ENCODE measurements around the gene SCUBE1. TPM values are rescaled to one million over a fixed set of nuclear protein-coding genes. Genes with fewer than 3 reads are reported as not detected.

SCUBE1 gene
- total RNA-seq, 1 donor from 2014 or later = 0.91 TPM

- H3K27ac Mint-ChIP-seq (ENCODE audit: unreplicated experiment) = no peak overlapping the region
- peaks cover 6% of the 10 kb centered on the region for H3K9me3 Mint-ChIP-seq (ENCODE audit: unreplicated experiment)
- peaks cover 55% of the 10 kb centered on the region for H3K27me3 Mint-ChIP-seq (ENCODE audit: unreplicated experiment)
- no peaks in the 10 kb centered on the region for H3K36me3 Mint-ChIP-seq (ENCODE audit: unreplicated experiment)
- no peak overlapping the region for H3K4me3 Mint-ChIP-seq (ENCODE audit: unreplicated experiment)
- DNase-seq (ENCODE audit: extremely low spot score, unreplicated experiment) = no peak
- no peaks in the 10 kb centered on the region for H3K4me1 Mint-ChIP-seq (ENCODE audit: unreplicated experiment)
- TF ChIP-seq CTCF (IDR thresholded peaks at IDR 0.05) = no peak
Measured at GRCh38 chr22:43370036-43370435, 26.9 kb upstream of the SCUBE1 start.

GRCh38 chr22:43365715-43366440 lies 22.7 kb upstream of the SCUBE1 start:
- H3K36me3 Mint-ChIP-seq (ENCODE audit: unreplicated experiment) = no peaks in the 10 kb centered on the region

GRCh38 chr22:43364169-43364435 lies 20.9 kb upstream of the SCUBE1 start:
- Mint-ChIP-seq H3K4me3 (ENCODE audit: unreplicated experiment) (no peak overlapping the region), H3K9me3 (ENCODE audit: unreplicated experiment) (no peaks in the 10 kb centered on the region), H3K4me1 (ENCODE audit: unreplicated experiment) (no peaks in the 10 kb centered on the region), H3K27me3 (ENCODE audit: unreplicated experiment) (peaks cover 47% of the 10 kb centered on the region), H3K27ac (ENCODE audit: unreplicated experiment) (no peak overlapping the region), H3K36me3 (ENCODE audit: unreplicated experiment) (no peaks in the 10 kb centered on the region)
- TF ChIP-seq CTCF (IDR thresholded peaks at IDR 0.05) = no peak
- DNase-seq (ENCODE audit: extremely low spot score, unreplicated experiment) = no peak

More at GRCh38 chr22:43365715-43366440, 22.7 kb upstream of the SCUBE1 start:
- TF ChIP-seq CTCF (IDR thresholded peaks at IDR 0.05) = no peak
- Mint-ChIP-seq H3K9me3 (ENCODE audit: unreplicated experiment) (no peaks in the 10 kb centered on the region), H3K4me1 (ENCODE audit: unreplicated experiment) (no peaks in the 10 kb centered on the region), H3K27me3 (ENCODE audit: unreplicated experiment) (peaks cover 53% of the 10 kb centered on the region), H3K27ac (ENCODE audit: unreplicated experiment) (no peak overlapping the region), H3K4me3 (ENCODE audit: unreplicated experiment) (no peak overlapping the region)
- DNase-seq (ENCODE audit: extremely low spot score, unreplicated experiment) = no peak

- no peaks in the 10 kb centered on the region for H3K4me1 Mint-ChIP-seq (ENCODE audit: unreplicated experiment)
- H3K36me3 Mint-ChIP-seq (ENCODE audit: unreplicated experiment) = no peaks in the 10 kb centered on the region
- H3K27me3 Mint-ChIP-seq (ENCODE audit: unreplicated experiment) = peaks cover 44% of the 10 kb centered on the region
- no peak for DNase-seq (ENCODE audit: extremely low spot score, unreplicated experiment)
- H3K4me3 Mint-ChIP-seq (ENCODE audit: unreplicated experiment) = no peak overlapping the region
- no peak for TF ChIP-seq CTCF (IDR thresholded peaks at IDR 0.05)
- no peak overlapping the region for H3K27ac Mint-ChIP-seq (ENCODE audit: unreplicated experiment)
- no peaks in the 10 kb centered on the region for H3K9me3 Mint-ChIP-seq (ENCODE audit: unreplicated experiment)
Measured at GRCh38 chr22:43363315-43364168, 20.4 kb upstream of the SCUBE1 start.

GRCh38 chr22:43360576-43360975 lies 17.4 kb upstream of the SCUBE1 start:
- no peak for DNase-seq (ENCODE audit: extremely low spot score, unreplicated experiment)
- H3K27ac Mint-ChIP-seq (ENCODE audit: unreplicated experiment) = no peak overlapping the region
- H3K4me1 Mint-ChIP-seq (ENCODE audit: unreplicated experiment) = no peaks in the 10 kb centered on the region
- H3K27me3 Mint-ChIP-seq (ENCODE audit: unreplicated experiment) = peaks cover 28% of the 10 kb centered on the region
- H3K4me3 Mint-ChIP-seq (ENCODE audit: unreplicated experiment) = no peak overlapping the region
- no peaks in the 10 kb centered on the region for H3K36me3 Mint-ChIP-seq (ENCODE audit: unreplicated experiment)
- TF ChIP-seq CTCF (IDR thresholded peaks at IDR 0.05) = no peak
- no peaks in the 10 kb centered on the region for H3K9me3 Mint-ChIP-seq (ENCODE audit: unreplicated experiment)
